ENCODE data around the gene AFAP1.

DNA sequence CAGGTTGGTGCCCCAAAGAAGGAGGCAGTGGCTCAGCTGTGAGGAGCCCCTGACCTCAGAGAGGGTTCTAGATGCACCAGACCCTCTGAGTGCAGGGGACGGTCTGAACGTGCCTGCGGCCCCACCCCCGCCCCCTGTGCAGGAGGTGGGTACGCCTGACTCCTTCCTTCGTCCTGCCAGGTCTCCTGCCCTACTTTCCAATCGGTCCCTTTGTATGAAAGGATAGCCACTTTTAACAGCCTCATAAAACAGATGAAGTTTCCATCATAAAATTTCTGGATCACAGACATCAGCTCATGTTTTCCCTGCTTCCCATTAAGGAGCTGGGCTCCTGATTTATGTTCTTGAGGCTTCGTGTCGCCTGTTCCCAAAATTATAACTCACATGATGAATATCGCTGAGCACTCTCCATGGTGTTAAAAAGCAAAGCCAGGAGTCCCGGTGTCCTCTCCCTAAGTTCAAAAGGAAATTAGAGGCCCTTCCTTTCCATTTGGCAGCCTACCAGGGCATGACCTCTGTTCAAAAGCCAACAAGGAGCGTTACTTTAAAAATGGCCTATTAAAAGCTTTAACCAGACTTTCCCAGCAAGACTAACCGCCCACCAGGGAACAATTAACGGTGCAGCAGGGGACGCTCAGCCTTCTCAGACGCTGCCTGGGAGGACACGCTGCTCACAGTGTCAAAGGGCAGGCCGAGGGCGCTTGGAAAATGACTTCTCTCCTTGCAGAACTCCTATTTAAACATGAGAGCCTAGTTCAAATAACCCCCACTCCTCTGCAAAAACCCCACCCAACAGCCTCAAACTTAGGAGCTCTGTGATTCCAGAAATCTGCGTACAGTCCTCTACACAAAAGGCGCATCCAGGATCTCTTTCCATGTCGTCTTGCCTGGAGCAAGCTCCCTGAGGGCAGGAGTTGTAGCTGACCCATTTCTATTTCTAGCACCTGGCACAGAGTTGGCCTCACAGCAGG lies 181.9 kb downstream of the AFAP1 start:
- TF ChIP-seq POLR2AphosphoS5 (IDR thresholded peaks at IDR 0.05; ENCODE audit: low read depth, low read length) (no peak), POLR2A (IDR thresholded peaks at IDR 0.05; ENCODE audit: low read depth, low read length) (no peak), TAF1 (IDR thresholded peaks at IDR 0.05; ENCODE audit: borderline replicate concordance, low read depth, low read length) (no peak)
